BJ (cell line): ENCODE measurements around the gene CARHSP1. TPM values are rescaled to one million over a fixed set of nuclear protein-coding genes. Genes with fewer than 3 reads are reported as not detected.
A peak's percentile ranks its signal among the peaks of the same experiment; 100 is the strongest.

Experiments
- CTCF ChIA-PET: fragments of 350-600 bp; formaldehyde crosslinking; extraction: SDS; loops from one replicate; lab custom pipeline; 2021; ENCODE audit warnings: antibody characterized with exemption, inconsistent platforms; lab: Yijun Ruan, JAX
- POLR2A ChIA-PET: fragments of 300-600 bp; sonication (Branson Sonifier 250); formaldehyde crosslinking; extraction: SDS; loops from one replicate; lab custom pipeline; 2021; ENCODE audit warnings: antibody characterized with exemption; lab: Charles Lee
- DNase-seq: peaks from one replicate; pipeline ENCODE4 v3.0.0-alpha.2; 2011; ENCODE audit warnings: low read depth
- H3K27me3 ChIP-seq: 2 replicates; pipeline ENCODE4 v1.6.0; 2011; ENCODE audit warnings: low read length; ENCODE audit not compliant: control insufficient read depth, insufficient read depth
- H3K36me3 ChIP-seq: 2 replicates; pipeline ENCODE4 v1.5.1; 2011; ENCODE audit warnings: low read length; ENCODE audit not compliant: control insufficient read depth, insufficient read depth
- H3K4me3 ChIP-seq: 2 replicates; pipeline ENCODE4 v1.5.1; 2011; ENCODE audit warnings: low read depth, mild to moderate bottlenecking, control low read depth, low read length
- CTCF ChIP-seq: IDR thresholded peaks from 2 replicates; pipeline ENCODE4 v1.5.1; 2011; ENCODE audit warnings: low read depth, mild to moderate bottlenecking, control low read depth, inconsistent platforms, low read length, moderate library complexity; ENCODE audit not compliant: insufficient read depth
- polyA plus RNA-seq: library from polyadenylated mRNA; depleted of rRNA; stranded (reverse); fragments of >200 nt; gene quantifications from 2 replicates; pipeline ENCODE4 v1.2.3, GENCODE V29; 2011

CARHSP1 gene
- polyA plus RNA-seq, 1 experiment = 119 TPM

- Histone ChIP-seq H3K27me3 (no peaks in the 10 kb centered on the region), H3K36me3 (peaks cover 3% of the 10 kb centered on the region), H3K4me3 (peak overlapping the region; percentile 76)
- ChIA-PET POLR2A (no interaction called here), CTCF (interaction anchor here (3.8 kb wide), 1 partner anchor 13 kb away, joined by 24 read pairs; the partner anchor contains the start of gene LITAFD)
- DNase-seq = no peak
- no peak for TF ChIP-seq CTCF
These were observed 2.0 kb downstream of the CARHSP1 start for GRCh38 chr16:8866884-8867215.

- Histone ChIP-seq H3K27me3 (no peaks in the 10 kb centered on the region), H3K36me3 (peaks cover 3% of the 10 kb centered on the region), H3K4me3 (peak overlapping the region; percentile 76)
- no peak for DNase-seq
- CTCF ChIA-PET = interaction anchor here (3.8 kb wide), 1 partner anchor 14 kb away, joined by 24 read pairs; the partner anchor contains the start of gene LITAFD
- TF ChIP-seq CTCF = no peak
- POLR2A ChIA-PET = no interaction called here
These were observed 2.5 kb downstream of the CARHSP1 start for GRCh38 chr16:8866118-8866883.

GRCh38 chr16:8865145-8865882, 3.5 kb downstream of the CARHSP1 start:
- Histone ChIP-seq H3K36me3 (peaks cover 3% of the 10 kb centered on the region), H3K4me3 (no peak overlapping the region), H3K27me3 (no peaks in the 10 kb centered on the region)
- no peak for DNase-seq
- no peak for TF ChIP-seq CTCF
- ChIA-PET POLR2A (no interaction called here), CTCF (interaction anchor here (3.8 kb wide), 1 partner anchor 15 kb away, joined by 24 read pairs; the partner anchor contains the start of gene LITAFD)

GRCh38 chr16:8864480-8865110, 4.2 kb downstream of the CARHSP1 start:
- no peak overlapping the region for H3K4me3 ChIP-seq
- no peak for TF ChIP-seq CTCF
- peaks cover 3% of the 10 kb centered on the region for H3K36me3 ChIP-seq
- CTCF ChIA-PET = interaction anchor here (3.8 kb wide), 1 partner anchor 15 kb away, joined by 24 read pairs; the partner anchor contains the start of gene LITAFD
- POLR2A ChIA-PET = no interaction called here
- DNase-seq = no peak
- no peaks in the 10 kb centered on the region for H3K27me3 ChIP-seq
